ENCODE results near the gene LAMP5.

The LAMP5 gene, protein sequence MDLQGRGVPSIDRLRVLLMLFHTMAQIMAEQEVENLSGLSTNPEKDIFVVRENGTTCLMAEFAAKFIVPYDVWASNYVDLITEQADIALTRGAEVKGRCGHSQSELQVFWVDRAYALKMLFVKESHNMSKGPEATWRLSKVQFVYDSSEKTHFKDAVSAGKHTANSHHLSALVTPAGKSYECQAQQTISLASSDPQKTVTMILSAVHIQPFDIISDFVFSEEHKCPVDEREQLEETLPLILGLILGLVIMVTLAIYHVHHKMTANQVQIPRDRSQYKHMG

DNA sequence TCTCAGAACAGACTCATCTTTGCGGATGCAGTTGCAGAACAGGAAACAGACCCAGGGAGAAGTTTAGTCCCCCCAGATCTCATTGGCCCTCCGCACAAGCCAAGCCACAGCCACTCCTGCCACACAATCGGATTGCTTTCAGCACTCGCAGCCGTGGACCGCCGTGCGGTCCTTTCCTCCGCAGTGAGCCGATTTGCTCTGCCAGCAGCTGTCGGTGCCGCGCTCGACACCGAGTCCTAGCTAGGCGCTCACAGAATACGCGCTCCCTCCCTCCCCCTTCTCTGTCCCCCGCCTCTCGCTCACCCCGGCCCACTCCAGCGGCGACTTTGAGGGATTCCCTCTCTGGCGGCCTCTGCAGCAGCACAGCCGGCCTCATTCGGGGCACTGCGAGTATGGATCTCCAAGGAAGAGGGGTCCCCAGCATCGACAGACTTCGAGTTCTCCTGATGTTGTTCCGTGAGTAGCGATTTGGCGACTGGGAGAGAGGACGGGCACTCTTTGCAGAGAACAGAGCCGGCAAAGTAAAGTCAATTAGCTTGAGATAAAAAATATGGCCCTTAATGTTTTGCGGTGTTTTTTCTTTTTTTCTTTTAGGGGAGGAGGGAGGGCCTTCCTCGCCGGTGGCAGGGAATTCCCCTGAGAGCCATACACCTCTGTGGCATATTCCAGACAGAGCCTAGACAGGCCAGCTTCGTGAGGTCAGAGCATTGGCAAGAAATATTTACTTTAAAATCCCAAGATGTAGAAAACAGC lies at the start of gene LAMP5:
LAMP5 (plus strand) TSS at position 130 of the 753 bp plus-strand sequence; CDS start at position 393, 263 bp downstream.
- Mint-ChIP-seq H3K4me1 (no peaks in the 10 kb centered on the region), H3K36me3 (no peaks in the 10 kb centered on the region), H3K4me3 (no peak within 1 kb of the TSS), H3K27me3 (peaks cover 38% of the 10 kb centered on the region), H3K27ac (no peak within 1 kb of the TSS), H3K9me3 (no peaks in the 10 kb centered on the region)

DNA sequence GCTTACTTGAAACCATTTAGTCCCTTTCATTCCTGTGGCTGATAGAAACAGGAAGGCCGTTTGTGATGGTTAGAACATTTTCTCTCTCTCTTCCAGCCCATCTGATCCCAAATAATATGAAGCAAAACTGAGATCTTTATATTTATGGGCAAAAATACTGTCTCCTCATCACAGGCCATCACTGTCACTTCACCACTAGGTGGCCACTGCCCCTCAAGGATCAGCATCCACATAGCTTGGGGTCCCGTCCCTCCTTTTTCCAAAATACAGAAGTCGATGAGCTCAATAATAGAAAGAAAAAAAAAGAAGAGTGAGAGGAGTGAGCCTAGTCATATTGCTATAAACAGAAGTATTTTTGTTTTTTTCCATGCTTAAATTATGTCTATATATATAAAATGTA lies 46.4 kb upstream of the LAMP5 start:
- Mint-ChIP-seq H3K9me3 (peaks cover 4% of the 10 kb centered on the region), H3K27ac (no peak overlapping the region), H3K36me3 (no peaks in the 10 kb centered on the region), H3K4me3 (no peak overlapping the region), H3K4me1 (no peaks in the 10 kb centered on the region), H3K27me3 (no peaks in the 10 kb centered on the region)

DNA sequence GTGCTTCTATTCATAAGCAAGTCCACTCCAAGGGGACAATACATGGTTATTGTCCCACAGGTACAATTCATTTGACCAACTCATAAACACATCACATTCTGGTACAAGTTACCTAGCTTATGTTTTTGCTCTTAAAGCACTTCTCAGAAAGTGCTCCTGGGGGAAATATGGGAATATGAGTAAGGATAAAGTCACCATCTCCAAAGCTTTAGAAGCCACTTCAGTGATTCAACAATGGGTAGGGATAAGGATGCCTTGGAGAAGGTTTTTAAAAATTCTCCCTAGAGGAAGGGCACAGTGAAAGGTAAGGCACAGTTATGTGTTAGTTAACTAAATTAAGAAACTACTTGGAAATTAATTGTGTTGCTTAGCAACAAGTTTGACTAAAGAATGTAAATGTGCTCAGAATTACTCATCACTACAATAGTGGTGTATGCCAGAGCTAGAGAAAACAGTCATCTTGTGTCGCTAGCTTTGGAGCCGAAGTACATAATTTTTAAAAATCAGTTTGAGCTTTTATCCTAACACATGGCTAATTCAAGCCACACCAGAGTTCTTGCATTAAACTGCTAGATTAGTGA lies 39.5 kb upstream of the LAMP5 start:
- Mint-ChIP-seq H3K4me3 (no peak overlapping the region), H3K36me3 (no peaks in the 10 kb centered on the region), H3K27ac (no peak overlapping the region), H3K4me1 (no peaks in the 10 kb centered on the region), H3K9me3 (no peaks in the 10 kb centered on the region), H3K27me3 (no peaks in the 10 kb centered on the region)

DNA sequence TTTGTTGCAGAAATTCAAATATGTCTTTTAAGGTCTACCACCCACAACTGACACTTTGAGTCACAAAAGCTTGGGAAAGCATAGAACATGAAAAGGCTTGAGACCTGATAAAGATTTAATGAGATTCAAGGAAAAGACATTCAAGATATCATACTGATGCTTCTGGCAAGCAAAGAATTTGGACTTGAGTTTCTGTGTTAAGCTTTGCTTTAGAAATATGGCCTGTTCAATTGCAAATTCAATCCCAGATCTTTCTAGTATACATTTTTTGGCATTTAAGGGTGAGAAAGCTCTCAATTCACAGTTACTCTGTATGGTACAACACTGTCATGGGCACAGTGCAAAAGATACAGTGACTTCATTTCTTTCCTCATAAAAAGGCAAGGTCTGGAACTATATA lies 38.9 kb upstream of the LAMP5 start:
- Mint-ChIP-seq H3K4me1 (no peaks in the 10 kb centered on the region), H3K27me3 (no peaks in the 10 kb centered on the region), H3K36me3 (no peaks in the 10 kb centered on the region), H3K27ac (no peak overlapping the region), H3K4me3 (no peak overlapping the region), H3K9me3 (no peaks in the 10 kb centered on the region)

DNA sequence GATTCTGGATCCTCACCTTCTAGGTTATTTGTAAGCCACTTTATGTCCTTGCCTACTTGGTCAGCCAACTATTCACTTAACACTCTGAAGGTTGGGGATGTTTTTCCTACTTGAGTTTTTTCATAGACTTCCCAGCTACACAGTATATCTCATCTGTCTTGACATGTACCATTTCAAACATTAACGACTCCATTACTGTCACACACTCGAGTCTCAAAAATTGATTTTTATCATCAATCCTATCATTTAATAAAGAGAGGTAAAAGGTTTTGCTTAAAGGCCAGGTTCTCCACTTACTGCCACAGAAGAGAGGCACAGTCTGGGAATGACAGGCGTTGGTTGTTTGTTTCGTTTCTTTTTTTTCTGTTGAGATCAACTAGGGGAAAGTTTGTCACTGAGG lies 38.2 kb upstream of the LAMP5 start:
- no peak overlapping the region for H3K4me3 Mint-ChIP-seq
- H3K4me1 Mint-ChIP-seq = no peaks in the 10 kb centered on the region
- no peak overlapping the region for H3K27ac Mint-ChIP-seq
- H3K9me3 Mint-ChIP-seq = no peaks in the 10 kb centered on the region
- no peaks in the 10 kb centered on the region for H3K27me3 Mint-ChIP-seq
- no peaks in the 10 kb centered on the region for H3K36me3 Mint-ChIP-seq

DNA sequence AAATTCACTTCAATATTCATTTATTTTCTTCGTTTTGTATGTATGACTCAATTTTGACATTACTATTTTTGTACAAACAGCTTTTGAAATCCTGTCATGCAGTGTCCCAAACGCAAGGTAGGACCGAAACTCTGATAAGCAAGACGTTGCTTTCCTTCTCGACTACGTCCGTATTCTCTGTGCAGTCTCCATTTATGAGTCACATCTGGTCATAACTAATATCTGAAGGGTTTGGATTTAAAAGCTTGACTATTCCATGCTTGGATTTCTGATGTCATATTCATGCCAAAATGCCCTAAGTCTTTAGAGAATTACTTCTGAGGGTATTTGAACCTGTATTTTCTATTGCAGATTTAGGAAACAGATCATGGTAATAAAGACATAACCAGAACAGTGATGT lies 37.8 kb upstream of the LAMP5 start:
- no peaks in the 10 kb centered on the region for H3K9me3 Mint-ChIP-seq
- no peaks in the 10 kb centered on the region for H3K4me1 Mint-ChIP-seq
- H3K27ac Mint-ChIP-seq = no peak overlapping the region
- H3K4me3 Mint-ChIP-seq = no peak overlapping the region
- H3K36me3 Mint-ChIP-seq = no peaks in the 10 kb centered on the region
- no peaks in the 10 kb centered on the region for H3K27me3 Mint-ChIP-seq

DNA sequence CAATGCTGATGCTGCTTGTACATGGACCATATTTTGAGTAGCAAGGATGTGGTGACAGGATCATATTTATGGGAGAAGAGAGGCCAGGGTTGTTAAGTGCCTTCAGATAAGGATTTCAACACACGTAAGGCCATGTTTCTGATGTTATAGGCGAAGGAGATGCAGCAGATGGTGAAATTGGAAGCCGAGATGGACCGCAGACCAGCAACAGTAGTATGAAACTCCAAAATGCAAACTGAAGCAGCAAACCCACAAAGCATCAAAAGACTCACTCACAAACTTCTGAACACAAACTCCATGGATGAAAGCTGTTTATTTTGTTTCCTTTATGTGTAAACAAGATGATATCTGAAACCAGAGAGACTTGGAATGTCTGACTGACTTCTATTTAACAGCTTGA lies 35.6 kb upstream of the LAMP5 start:
- Mint-ChIP-seq H3K27me3 (no peaks in the 10 kb centered on the region), H3K9me3 (peaks cover 4% of the 10 kb centered on the region), H3K27ac (no peak overlapping the region)

DNA sequence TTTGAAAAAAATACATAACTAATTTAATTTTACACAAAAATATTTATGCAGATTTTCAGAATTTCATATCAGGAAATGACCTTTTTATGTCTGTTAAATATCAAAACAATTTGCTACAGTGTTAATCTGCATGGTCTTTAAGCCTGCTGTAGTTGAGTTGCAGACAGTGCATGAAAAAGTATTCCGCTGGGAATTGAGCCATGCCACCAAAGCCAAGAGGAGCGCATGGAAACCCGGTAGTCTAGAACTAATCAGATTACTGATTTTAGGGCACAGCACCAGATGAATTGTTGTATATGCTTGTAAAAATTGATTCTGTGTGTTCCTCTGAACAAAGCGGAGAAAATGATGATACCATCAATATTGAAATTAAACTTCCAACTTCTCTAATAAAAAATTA lies 34.3 kb upstream of the LAMP5 start:
- no peak overlapping the region for H3K4me3 Mint-ChIP-seq
- no peaks in the 10 kb centered on the region for H3K36me3 Mint-ChIP-seq
- no peaks in the 10 kb centered on the region for H3K27me3 Mint-ChIP-seq
- H3K4me1 Mint-ChIP-seq = no peaks in the 10 kb centered on the region
- H3K27ac Mint-ChIP-seq = no peak overlapping the region
- peaks cover 4% of the 10 kb centered on the region for H3K9me3 Mint-ChIP-seq

More for the DNA sequence above, 35.6 kb upstream of the LAMP5 start:
- Mint-ChIP-seq H3K4me3 (no peak overlapping the region), H3K36me3 (no peaks in the 10 kb centered on the region), H3K4me1 (no peaks in the 10 kb centered on the region)

DNA sequence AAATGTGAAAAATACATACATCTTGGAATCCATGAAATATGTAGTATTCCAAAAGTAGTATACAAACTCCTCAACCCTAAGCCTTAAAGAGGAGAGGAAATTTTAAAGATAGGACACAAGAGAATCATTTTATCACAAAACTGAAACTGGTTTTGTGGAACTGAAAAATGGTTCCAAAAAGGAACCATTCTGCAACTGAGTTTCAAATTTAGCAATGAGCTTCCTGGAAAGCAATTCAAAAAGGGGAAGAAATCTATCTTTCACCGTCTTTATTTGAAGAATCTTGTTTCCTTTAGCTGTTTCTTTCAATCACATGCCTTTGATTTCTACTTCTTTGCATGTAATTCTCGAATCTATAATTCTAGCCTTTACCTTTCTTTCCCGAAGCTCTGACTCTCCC lies 32.2 kb upstream of the LAMP5 start:
- Mint-ChIP-seq H3K27me3 (peaks cover 3% of the 10 kb centered on the region), H3K9me3 (peaks cover 8% of the 10 kb centered on the region), H3K4me3 (no peak overlapping the region), H3K4me1 (no peaks in the 10 kb centered on the region), H3K27ac (no peak overlapping the region), H3K36me3 (no peaks in the 10 kb centered on the region)

DNA sequence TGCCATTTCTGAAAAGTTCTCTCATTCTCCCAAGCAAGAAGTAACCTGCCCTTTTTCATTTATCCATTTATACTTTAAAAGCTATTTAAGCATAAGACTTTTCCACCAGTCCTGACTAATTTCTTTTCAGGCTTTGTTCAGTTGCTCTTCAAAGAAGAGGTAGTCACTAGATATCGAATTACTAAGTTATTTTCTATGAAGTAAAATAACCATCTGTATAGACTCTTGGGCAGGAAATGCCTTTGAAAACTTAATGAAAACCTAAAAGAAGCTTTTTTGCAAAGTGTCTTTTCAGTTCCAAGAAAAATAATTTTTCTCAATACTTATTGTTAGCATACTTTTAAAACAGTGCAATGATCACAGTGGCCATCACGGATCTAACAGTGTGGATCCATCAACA lies 31.3 kb upstream of the LAMP5 start:
- Mint-ChIP-seq H3K27me3 (peaks cover 3% of the 10 kb centered on the region), H3K36me3 (no peaks in the 10 kb centered on the region), H3K4me1 (no peaks in the 10 kb centered on the region), H3K9me3 (peaks cover 8% of the 10 kb centered on the region), H3K4me3 (no peak overlapping the region), H3K27ac (no peak overlapping the region)

DNA sequence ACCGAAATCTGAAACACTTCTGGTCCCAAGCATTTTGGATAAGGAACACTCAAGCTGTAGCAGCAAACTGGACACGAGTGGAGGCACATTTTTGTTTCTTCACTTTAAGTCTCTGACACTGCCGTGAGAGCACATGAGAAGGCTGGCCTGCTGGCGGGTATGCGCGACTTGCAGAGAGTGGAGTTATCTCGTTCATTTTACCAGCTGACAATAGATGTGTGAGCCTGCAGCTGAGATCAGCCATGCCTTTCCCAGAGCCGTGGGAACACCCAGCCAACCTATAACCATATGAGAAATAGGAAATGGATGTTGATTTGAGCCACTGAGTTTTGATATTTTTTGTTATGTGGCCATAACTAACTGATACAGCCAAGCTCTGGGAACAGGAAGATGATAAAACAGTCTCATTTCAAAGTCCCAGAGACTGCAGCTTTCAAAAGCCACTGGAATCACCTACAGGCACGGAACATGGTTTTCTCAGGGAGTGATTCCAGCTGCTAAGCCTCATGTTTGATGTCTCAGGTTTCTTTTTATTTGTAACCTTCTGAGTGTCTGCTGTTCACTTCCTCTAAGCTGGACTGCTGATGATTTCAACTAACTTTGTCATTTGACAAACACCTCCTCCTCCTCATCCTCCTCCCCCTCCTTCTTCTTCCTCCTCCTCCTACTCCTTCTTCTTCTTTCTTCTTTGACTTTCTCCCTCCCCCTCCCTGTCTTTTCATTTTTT lies 28.6 kb upstream of the LAMP5 start:
- Mint-ChIP-seq H3K27me3 (peaks cover 3% of the 10 kb centered on the region), H3K9me3 (peaks cover 8% of the 10 kb centered on the region), H3K4me3 (no peak overlapping the region), H3K27ac (peak overlapping the region; percentile 51), H3K36me3 (no peaks in the 10 kb centered on the region), H3K4me1 (no peaks in the 10 kb centered on the region)

DNA sequence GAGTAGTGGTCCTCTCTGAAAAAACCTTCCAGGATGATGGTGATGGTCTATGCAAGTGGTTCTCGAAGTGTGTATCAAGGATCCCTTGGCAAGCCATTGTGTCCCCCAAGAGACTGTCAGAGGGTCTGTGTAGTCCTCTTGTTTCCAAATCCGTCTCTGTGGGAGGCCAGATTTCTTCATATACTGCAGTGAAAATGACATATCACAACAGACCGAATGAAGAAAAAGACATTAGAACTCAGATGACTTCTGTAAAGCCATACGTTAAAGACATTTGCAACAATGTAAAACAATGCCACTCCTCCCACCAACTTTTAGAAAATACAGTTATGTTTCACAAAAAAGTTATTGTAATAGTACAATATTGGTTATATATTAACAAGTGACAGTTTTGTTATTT lies 27.2 kb upstream of the LAMP5 start:
- H3K27ac Mint-ChIP-seq = no peak overlapping the region
- H3K4me3 Mint-ChIP-seq = no peak overlapping the region
- H3K36me3 Mint-ChIP-seq = no peaks in the 10 kb centered on the region

DNA sequence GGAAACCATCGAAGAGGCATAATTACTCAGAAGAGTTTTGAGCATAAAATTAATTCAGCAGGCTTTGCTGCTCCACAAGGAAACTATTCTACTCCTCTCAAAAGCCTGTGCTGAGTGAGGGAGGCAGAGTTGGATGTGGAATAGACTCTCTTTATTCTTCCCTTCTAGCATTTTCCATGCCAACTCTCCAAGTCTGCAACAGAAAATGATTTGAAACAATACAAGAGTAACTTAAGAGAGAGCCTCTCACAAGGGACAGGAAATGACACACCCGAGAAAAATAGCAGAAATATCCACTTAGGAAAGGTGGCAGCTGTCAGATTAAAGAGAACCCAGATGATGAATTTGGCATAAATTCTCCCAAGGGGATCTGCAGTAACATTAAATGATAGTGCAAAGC lies 26.3 kb upstream of the LAMP5 start:
- H3K36me3 Mint-ChIP-seq = no peaks in the 10 kb centered on the region
- peaks cover 4% of the 10 kb centered on the region for H3K9me3 Mint-ChIP-seq
- H3K27me3 Mint-ChIP-seq = peaks cover 3% of the 10 kb centered on the region
- no peak overlapping the region for H3K27ac Mint-ChIP-seq
- no peak overlapping the region for H3K4me3 Mint-ChIP-seq
- no peaks in the 10 kb centered on the region for H3K4me1 Mint-ChIP-seq

More for the DNA sequence above, 27.2 kb upstream of the LAMP5 start:
- H3K9me3 Mint-ChIP-seq = peaks cover 8% of the 10 kb centered on the region
- no peaks in the 10 kb centered on the region for H3K4me1 Mint-ChIP-seq
- peaks cover 3% of the 10 kb centered on the region for H3K27me3 Mint-ChIP-seq

DNA sequence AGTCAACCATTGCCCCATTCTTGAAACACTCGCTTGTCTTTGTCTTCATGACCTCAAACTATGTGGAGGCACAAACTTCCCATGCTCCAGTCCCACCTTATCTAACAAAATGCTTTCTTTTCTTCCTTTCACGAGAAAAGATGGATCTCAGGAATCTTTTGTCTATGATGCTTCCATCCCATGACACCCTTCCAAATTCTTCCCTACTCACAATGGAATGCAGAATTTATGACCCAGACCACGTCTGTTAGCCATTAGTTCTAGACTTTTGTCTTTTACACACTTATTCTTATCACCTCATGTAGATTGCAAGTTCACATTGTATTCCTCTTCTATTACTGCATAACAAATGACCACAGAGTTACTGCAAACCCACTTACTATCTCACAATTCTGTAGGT lies 24.2 kb upstream of the LAMP5 start:
- H3K9me3 Mint-ChIP-seq = peaks cover 12% of the 10 kb centered on the region
- H3K36me3 Mint-ChIP-seq = no peaks in the 10 kb centered on the region
- H3K4me3 Mint-ChIP-seq = no peak overlapping the region
- peaks cover 3% of the 10 kb centered on the region for H3K27me3 Mint-ChIP-seq
- no peak overlapping the region for H3K27ac Mint-ChIP-seq
- no peaks in the 10 kb centered on the region for H3K4me1 Mint-ChIP-seq

DNA sequence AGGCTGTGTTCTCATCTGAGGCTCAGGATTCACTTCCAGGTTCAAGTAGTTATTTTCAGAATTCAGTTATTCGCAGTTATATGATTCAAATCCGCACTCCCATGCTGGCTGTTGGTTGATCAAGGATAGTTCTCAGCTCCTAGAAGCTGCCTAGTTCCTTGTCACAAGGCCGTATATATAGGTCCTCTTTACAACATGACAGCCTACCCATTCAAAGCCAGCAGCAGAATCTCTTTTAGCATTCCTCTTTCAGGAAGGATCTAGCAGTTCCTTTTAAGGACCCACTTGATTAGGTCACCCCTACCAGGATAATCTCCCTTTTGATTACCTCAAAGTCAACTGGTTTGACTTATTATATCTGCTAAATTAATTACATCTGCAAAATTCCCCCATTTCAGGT lies 23.8 kb upstream of the LAMP5 start:
- H3K9me3 Mint-ChIP-seq = peaks cover 12% of the 10 kb centered on the region
- H3K4me3 Mint-ChIP-seq = no peak overlapping the region
- no peaks in the 10 kb centered on the region for H3K36me3 Mint-ChIP-seq
- no peaks in the 10 kb centered on the region for H3K4me1 Mint-ChIP-seq
- peaks cover 3% of the 10 kb centered on the region for H3K27me3 Mint-ChIP-seq
- no peak overlapping the region for H3K27ac Mint-ChIP-seq

DNA sequence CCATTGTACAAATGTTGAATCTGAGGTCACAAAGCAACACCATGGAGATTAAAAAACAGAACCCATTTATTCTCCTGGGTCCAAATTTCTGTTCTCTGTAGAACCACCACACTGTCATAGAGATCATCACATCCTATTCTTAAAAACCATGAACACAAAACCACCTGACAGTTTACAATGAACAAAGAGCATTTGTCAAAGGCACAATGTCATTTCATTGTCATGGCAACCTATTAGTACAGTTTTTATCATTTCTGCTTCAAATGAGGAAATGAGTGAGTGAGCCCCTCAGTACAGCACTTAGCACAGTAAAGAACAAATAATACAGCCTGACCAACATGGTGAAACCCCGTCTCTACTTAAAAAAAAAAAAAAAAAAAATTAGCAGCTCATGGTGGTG lies 23.1 kb upstream of the LAMP5 start:
- Mint-ChIP-seq H3K27me3 (peaks cover under 1% of the 10 kb centered on the region), H3K4me1 (no peaks in the 10 kb centered on the region), H3K4me3 (no peak overlapping the region), H3K9me3 (peaks cover 12% of the 10 kb centered on the region), H3K36me3 (no peaks in the 10 kb centered on the region), H3K27ac (no peak overlapping the region)
